PFSK-1 (cell line): ENCODE measurements around the gene SELENOW.

Experiments
- POLR2AphosphoS5 ChIP-seq: IDR thresholded peaks from 2 replicates; pipeline ENCODE4 v1.6.1; 2012; ENCODE audit warnings: low read depth, mild to moderate bottlenecking, control low read depth, low read length, moderate library complexity
- TAF1 ChIP-seq: IDR thresholded peaks from 2 replicates; pipeline ENCODE4 v1.6.1; 2012; ENCODE audit warnings: low read length, control low read depth, borderline replicate concordance; ENCODE audit not compliant: insufficient read depth
- TF ChIP-seq, protein P1 (sequence below), 2 experiments: IDR thresholded peaks; 2 replicates each; pipeline versions ENCODE4 v1.6.1 to v1.8.0; 2011 to 2012; ENCODE audit warnings: low read depth in 2 of 2, low read length in 2 of 2, control low read depth in 1 of 2, inconsistent platforms in 1 of 2, mild to moderate bottlenecking in 1 of 2, moderate library complexity in 1 of 2; ENCODE audit not compliant: insufficient read depth in 1 of 2

DNA sequence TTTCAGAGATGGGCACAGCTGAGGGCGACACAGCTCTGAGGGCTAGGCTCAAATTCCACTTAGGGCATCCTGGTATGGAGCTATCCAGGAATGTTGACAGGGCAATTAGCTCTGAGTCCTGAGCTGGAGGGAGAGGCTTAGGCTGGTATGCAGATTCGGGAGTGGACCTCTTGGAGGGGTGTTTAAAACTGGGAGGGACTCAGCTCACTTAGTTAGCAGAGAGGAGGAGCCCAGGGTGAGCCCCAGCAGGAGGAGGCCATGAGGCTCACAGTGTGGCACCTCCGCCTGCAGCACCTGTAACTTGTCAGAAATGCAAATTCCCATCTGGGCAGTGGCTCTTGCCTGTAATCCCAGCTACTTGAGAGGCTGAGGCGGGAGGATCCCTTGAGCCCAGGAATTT, 43.4 kb upstream of the SELENOW start:
- TF ChIP-seq, protein P1, sequence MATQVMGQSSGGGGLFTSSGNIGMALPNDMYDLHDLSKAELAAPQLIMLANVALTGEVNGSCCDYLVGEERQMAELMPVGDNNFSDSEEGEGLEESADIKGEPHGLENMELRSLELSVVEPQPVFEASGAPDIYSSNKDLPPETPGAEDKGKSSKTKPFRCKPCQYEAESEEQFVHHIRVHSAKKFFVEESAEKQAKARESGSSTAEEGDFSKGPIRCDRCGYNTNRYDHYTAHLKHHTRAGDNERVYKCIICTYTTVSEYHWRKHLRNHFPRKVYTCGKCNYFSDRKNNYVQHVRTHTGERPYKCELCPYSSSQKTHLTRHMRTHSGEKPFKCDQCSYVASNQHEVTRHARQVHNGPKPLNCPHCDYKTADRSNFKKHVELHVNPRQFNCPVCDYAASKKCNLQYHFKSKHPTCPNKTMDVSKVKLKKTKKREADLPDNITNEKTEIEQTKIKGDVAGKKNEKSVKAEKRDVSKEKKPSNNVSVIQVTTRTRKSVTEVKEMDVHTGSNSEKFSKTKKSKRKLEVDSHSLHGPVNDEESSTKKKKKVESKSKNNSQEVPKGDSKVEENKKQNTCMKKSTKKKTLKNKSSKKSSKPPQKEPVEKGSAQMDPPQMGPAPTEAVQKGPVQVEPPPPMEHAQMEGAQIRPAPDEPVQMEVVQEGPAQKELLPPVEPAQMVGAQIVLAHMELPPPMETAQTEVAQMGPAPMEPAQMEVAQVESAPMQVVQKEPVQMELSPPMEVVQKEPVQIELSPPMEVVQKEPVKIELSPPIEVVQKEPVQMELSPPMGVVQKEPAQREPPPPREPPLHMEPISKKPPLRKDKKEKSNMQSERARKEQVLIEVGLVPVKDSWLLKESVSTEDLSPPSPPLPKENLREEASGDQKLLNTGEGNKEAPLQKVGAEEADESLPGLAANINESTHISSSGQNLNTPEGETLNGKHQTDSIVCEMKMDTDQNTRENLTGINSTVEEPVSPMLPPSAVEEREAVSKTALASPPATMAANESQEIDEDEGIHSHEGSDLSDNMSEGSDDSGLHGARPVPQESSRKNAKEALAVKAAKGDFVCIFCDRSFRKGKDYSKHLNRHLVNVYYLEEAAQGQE (IDR thresholded peaks at IDR 0.05; ENCODE audit: insufficient read depth in 1 of 2, low read depth in 2 of 2, low read length in 2 of 2), result no peak
- TF ChIP-seq TAF1, result no peak
- no peak for TF ChIP-seq POLR2AphosphoS5
